Cardiac fibroblast (primary cell): ENCODE results near the gene RPS21.

Source experiments
- DNase-seq, 2 donors: peaks; one replicate each; pipeline versions ENCODE4 v3.0.0 to v3.0.0-alpha.2; 2010; ENCODE audit warnings: low read depth in 2 of 2
- H3K4me3 ChIP-seq, 2 donors: replicated peaks in 1 of 2; 1 replicate in 1 of 2; 2 replicates in 1 of 2; pipeline ENCODE4 v1.5.1; 2011; ENCODE audit warnings: low read depth in 2 of 2, low read length in 2 of 2, mild to moderate bottlenecking in 2 of 2, moderate library complexity in 1 of 2
- CTCF ChIP-seq: IDR thresholded peaks from one replicate; pipeline ENCODE4 v1.5.1; 2011; ENCODE audit warnings: low read depth, mild to moderate bottlenecking, low read length, inconsistent platforms

Gene RPS21

GRCh38 chr20:62361799-62362589 is 24.9 kb upstream of the RPS21 start:
- no peak for TF ChIP-seq CTCF
- no peak for DNase-seq
- no peak overlapping the region for H3K4me3 ChIP-seq

GRCh38 chr20:62362590-62362940 is 24.3 kb upstream of the RPS21 start:
- no peak overlapping the region for H3K4me3 ChIP-seq
- no peak for DNase-seq
- no peak for TF ChIP-seq CTCF

- no peak overlapping the region for H3K4me3 ChIP-seq
- DNase-seq, result no peak
- no peak for TF ChIP-seq CTCF
These were observed 23.6 kb upstream of the RPS21 start for GRCh38 chr20:62362991-62363919.

- peak; percentile 64 to 65 for DNase-seq
- peak overlapping the region in 1 of 2 donors; percentile 72 for H3K4me3 ChIP-seq
- TF ChIP-seq CTCF, result no peak
These were observed 22.7 kb upstream of the RPS21 start for GRCh38 chr20:62363920-62364851.

- no peak for TF ChIP-seq CTCF
- DNase-seq, result peak in 1 of 2 donors; percentile 42
- peak overlapping the region; percentile 69 to 72 for H3K4me3 ChIP-seq
These were observed 21.8 kb upstream of the RPS21 start for GRCh38 chr20:62364911-62365736.
